ENCODE measurements around the gene PLCL2.

Gene PLCL2

DNA sequence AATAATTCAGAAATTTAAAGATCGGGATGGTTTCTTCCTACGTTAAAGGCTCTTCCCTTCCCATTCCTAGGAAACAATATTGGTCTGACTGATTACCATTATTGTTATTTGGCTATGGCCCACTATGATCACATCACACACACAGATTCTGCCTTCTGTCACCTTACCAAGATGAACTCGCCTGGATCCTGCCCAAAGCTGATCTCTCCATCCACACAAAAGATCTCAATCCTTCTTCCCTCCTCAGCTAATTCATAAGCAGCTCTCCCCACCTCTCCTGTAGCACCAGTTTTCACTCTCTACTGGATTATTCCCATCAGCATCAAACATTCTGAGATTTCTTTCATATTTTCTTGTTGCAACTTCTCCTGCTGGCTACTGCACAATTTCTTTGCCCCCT, 25.0 kb downstream of the PLCL2 start:
- Histone ChIP-seq H3K9me3 (ENCODE audit: insufficient read depth, low read depth, low read length) (no peaks in the 10 kb centered on the region), H3K4me3 (ENCODE audit: low read length) (no peak overlapping the region), H3K9ac (ENCODE audit: low read depth, low read length) (no peak overlapping the region), H3K36me3 (ENCODE audit: insufficient read depth, low read length) (no peaks in the 10 kb centered on the region), H3K27me3 (ENCODE audit: insufficient read depth, low read length) (no peaks in the 10 kb centered on the region), H3K4me1 (ENCODE audit: insufficient read depth, low read length) (peaks cover 29% of the 10 kb centered on the region), H3K27ac (ENCODE audit: low read depth, low read length) (no peak overlapping the region)
- WGBS: 96% methylated on average over 3 of the region's 3 CpGs

DNA sequence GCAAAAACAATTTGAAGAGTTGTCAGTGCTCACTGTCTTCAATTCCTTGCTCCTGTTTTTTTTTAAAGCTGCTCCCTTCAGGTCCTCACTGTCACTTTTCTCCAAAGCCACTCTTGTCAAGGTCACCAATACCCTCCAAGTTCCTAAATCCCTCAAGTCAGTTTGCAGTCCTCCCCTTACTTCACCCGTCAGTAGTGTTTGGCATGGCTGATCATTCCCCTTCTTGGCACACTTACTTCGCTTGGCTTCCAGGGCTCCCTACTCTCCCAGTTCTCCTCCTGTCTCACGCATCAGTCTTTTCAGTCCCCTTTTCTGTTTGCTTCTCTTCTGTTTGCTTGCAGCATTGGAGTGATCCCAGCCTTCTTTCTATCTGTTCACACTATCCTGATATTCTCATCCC, 25.5 kb downstream of the PLCL2 start:
- WGBS: 94% methylated on average over 3 of the region's 3 CpGs
- Histone ChIP-seq H3K9ac (ENCODE audit: low read depth, low read length) (no peak overlapping the region), H3K4me1 (ENCODE audit: insufficient read depth, low read length) (peaks cover 25% of the 10 kb centered on the region), H3K27ac (ENCODE audit: low read depth, low read length) (no peak overlapping the region), H3K4me3 (ENCODE audit: low read length) (no peak overlapping the region), H3K27me3 (ENCODE audit: insufficient read depth, low read length) (no peaks in the 10 kb centered on the region), H3K9me3 (ENCODE audit: insufficient read depth, low read depth, low read length) (no peaks in the 10 kb centered on the region), H3K36me3 (ENCODE audit: insufficient read depth, low read length) (no peaks in the 10 kb centered on the region)

DNA sequence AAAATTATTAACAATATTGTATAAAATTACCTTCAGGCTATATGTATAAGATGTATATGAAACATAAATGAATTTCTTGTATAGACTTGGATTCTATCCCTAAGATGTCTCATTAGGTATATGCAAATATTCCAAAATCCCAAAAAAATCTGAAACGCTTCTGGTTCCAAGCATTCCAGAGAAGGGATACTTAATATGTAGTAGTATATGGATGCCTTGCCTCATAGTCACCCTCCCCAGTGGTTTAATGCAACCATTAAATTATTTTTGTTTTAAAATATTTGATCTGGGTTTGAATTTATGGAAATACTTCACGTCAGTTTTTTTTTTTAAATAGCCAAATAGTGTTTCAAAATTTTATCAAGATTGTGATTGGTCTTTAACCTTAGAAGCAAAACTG, 27.2 kb downstream of the PLCL2 start:
- H3K9ac ChIP-seq (ENCODE audit: low read depth, low read length): no peak overlapping the region
- no peaks in the 10 kb centered on the region for H3K36me3 ChIP-seq (ENCODE audit: insufficient read depth, low read length)
- no peak overlapping the region for H3K4me3 ChIP-seq (ENCODE audit: low read length)
- H3K27me3 ChIP-seq (ENCODE audit: insufficient read depth, low read length): no peaks in the 10 kb centered on the region
- no peak overlapping the region for H3K27ac ChIP-seq (ENCODE audit: low read depth, low read length)
- peaks cover 18% of the 10 kb centered on the region for H3K4me1 ChIP-seq (ENCODE audit: insufficient read depth, low read length)
- H3K9me3 ChIP-seq (ENCODE audit: insufficient read depth, low read depth, low read length): no peaks in the 10 kb centered on the region
- 100% methylated on average over 1 of the region's 2 CpGs for WGBS

DNA sequence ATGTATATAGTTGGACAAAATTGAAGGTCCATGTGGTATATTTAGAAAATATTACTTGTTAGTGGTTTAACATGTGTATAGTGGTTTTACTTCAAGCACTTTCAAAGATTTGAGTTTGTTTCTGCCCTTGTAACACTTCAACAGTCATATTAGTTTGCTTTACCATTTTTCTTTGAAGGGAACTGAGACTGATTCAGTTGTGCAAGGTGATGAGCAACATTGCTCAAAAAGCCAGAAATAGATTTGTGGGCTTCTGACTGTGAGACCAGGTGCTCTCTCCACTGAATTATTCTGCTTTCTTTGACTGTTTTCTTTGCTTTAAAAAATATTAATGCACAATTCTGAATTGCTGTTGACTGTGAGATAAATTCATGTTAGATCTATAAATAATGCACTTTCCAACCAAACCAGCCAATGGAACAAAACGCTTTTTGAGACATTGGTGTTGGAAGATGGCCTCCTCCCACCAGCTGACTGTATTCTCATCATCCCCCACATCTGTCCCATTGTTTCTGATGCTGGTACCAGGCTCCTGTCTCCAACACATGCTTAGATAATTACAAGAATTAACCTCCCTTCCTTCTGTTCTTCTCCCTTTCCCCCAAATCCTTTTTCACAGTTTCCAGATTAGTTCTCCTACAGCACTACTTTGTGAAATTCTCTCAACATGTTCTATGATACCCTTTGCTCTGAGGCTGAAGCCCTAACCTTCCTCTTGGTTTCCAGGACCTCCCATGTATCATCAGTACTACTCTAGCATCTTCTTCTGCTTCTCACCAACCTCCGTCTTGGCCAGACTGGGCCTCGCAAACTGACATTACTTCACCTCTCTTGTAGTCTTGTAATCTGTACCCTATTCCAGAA, 27.9 kb downstream of the PLCL2 start:
- Histone ChIP-seq H3K9ac (ENCODE audit: low read depth, low read length) (no peak overlapping the region), H3K4me1 (ENCODE audit: insufficient read depth, low read length) (peaks cover 16% of the 10 kb centered on the region; the same call in 1 of the 2 replicates), H3K27me3 (ENCODE audit: insufficient read depth, low read length) (no peaks in the 10 kb centered on the region), H3K4me3 (ENCODE audit: low read length) (no peak overlapping the region), H3K36me3 (ENCODE audit: insufficient read depth, low read length) (no peaks in the 10 kb centered on the region), H3K27ac (ENCODE audit: low read depth, low read length) (no peak overlapping the region), H3K9me3 (ENCODE audit: insufficient read depth, low read depth, low read length) (no peaks in the 10 kb centered on the region)
- WGBS: 97% methylated on average over 3 of the region's 3 CpGs

DNA sequence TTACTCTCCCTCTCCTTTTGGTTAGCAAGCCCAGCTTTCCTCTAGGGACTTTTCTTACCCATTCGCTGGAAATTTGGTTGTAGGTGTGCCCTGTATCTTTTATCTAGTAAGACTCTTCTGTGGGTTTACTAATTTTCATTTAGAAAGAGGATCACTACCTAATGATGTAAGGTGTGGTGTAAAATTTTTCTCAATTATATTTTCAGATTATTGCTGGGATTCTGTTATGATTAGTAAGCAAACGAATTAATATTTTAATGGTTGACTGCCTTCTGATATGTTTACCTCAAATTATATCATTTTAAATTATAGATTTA, 28.5 kb downstream of the PLCL2 start:
- whole genome bisulfite sequencing: no CpG with 5 or more reads among the region's 2 CpGs
- no peak overlapping the region for H3K27ac ChIP-seq (ENCODE audit: low read depth, low read length)
- no peaks in the 10 kb centered on the region for H3K36me3 ChIP-seq (ENCODE audit: insufficient read depth, low read length)
- no peaks in the 10 kb centered on the region for H3K27me3 ChIP-seq (ENCODE audit: insufficient read depth, low read length)
- peaks cover 16% of the 10 kb centered on the region; the same call in 1 of the 2 replicates for H3K4me1 ChIP-seq (ENCODE audit: insufficient read depth, low read length)
- H3K4me3 ChIP-seq (ENCODE audit: low read length): no peak overlapping the region
- no peaks in the 10 kb centered on the region for H3K9me3 ChIP-seq (ENCODE audit: insufficient read depth, low read depth, low read length)
- no peak overlapping the region for H3K9ac ChIP-seq (ENCODE audit: low read depth, low read length)

DNA sequence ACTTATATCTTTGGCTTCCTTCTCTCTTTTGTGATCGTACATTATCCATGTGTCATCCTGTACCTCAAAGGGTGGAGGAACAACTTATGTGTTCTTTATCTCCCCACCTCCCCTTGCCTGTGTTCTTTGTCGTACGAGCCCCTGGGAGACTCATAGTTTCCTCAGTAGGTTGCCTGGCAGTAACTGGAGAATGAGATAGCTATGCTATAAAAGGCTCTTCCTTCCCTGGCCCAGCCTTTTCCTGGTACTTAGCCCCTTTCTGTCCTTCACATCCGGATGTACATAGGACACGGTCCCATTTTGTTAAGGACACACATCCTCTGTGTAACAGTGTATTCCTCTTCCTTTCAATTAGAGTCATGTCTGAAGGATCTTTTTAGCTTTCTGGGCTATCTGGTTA, 32.1 kb downstream of the PLCL2 start:
- no peaks in the 10 kb centered on the region for H3K9me3 ChIP-seq (ENCODE audit: insufficient read depth, low read depth, low read length)
- H3K4me3 ChIP-seq (ENCODE audit: low read length): no peak overlapping the region
- no peaks in the 10 kb centered on the region for H3K27me3 ChIP-seq (ENCODE audit: insufficient read depth, low read length)
- 71% methylated on average over 5 of the region's 5 CpGs for WGBS
- peaks cover 31% of the 10 kb centered on the region for H3K4me1 ChIP-seq (ENCODE audit: insufficient read depth, low read length)
- H3K27ac ChIP-seq (ENCODE audit: low read depth, low read length): no peak overlapping the region
- no peak overlapping the region for H3K9ac ChIP-seq (ENCODE audit: low read depth, low read length)
- H3K36me3 ChIP-seq (ENCODE audit: insufficient read depth, low read length): no peaks in the 10 kb centered on the region

DNA sequence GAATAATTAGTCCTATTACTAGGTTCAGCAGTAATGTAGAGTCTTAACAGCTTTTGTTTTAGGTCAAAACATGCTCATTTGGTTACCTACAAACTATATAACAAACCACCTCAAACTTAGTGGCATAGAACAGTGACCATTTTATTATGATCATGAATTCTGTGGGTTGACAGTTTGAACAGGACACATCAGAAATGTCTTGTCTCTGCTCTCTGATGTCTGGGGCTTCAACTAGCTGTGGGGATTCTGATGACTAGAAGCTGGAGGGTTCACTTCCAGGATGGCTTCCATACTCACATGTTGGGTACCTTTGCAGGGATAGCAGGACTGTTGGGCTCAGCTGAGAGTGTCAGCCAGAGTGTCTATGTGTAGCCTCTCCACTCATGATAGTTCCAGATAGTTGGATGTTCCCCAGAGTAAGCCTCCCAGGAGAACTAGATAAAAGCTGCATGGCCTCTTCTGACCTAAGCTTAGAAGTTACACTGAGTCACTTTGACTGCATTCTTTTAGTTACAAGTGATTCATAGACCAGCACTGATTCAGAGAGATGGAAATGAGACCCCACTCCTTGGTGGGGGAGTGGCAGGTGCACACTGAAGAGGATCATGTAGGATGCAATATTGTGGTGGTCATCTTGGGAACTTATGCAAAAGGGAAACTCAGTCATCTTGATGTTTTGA, 32.6 kb downstream of the PLCL2 start:
- Histone ChIP-seq H3K27ac (ENCODE audit: low read depth, low read length) (no peak overlapping the region), H3K27me3 (ENCODE audit: insufficient read depth, low read length) (no peaks in the 10 kb centered on the region), H3K4me1 (ENCODE audit: insufficient read depth, low read length) (peaks cover 36% of the 10 kb centered on the region), H3K9me3 (ENCODE audit: insufficient read depth, low read depth, low read length) (no peaks in the 10 kb centered on the region), H3K36me3 (ENCODE audit: insufficient read depth, low read length) (no peaks in the 10 kb centered on the region), H3K4me3 (ENCODE audit: low read length) (no peak overlapping the region), H3K9ac (ENCODE audit: low read depth, low read length) (no peak overlapping the region)

DNA sequence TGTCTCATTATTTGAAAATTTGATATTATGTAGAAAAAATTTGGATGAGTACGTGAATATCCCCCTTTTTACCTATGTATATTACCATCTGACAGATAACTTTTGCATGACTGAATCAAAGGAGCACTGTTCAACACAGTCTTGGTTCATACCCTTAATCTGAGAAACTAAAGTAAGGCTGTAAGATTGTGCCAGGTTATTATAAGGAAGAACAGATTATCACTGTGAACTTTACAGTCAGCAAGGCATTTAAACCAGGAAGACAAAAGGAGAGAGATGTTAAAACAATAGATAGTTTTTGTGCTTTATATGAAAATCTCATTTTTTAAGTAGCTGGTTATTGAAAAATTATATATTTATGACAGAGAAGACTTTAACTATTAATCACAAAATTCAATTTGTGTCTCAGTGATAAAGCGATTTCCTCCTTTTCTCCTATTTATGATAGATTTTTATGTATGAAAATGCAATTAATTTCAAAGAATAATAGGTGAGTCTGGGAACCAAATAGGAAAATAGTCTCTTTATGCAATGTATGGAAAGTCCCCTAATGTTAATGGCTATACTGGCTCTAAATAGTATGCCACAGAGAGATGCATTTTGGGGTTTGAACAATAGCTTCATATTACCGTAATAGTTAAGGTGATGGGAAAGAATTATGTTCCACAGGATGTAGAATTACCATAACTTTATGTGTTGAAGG, 33.4 kb downstream of the PLCL2 start:
- Histone ChIP-seq H3K9me3 (ENCODE audit: insufficient read depth, low read depth, low read length) (no peaks in the 10 kb centered on the region), H3K9ac (ENCODE audit: low read depth, low read length) (no peak overlapping the region), H3K4me1 (ENCODE audit: insufficient read depth, low read length) (peaks cover 44% of the 10 kb centered on the region), H3K27me3 (ENCODE audit: insufficient read depth, low read length) (no peaks in the 10 kb centered on the region), H3K36me3 (ENCODE audit: insufficient read depth, low read length) (no peaks in the 10 kb centered on the region), H3K4me3 (ENCODE audit: low read length) (no peak overlapping the region), H3K27ac (ENCODE audit: low read depth, low read length) (no peak overlapping the region)
- 96% methylated on average over 2 of the region's 3 CpGs for WGBS

DNA sequence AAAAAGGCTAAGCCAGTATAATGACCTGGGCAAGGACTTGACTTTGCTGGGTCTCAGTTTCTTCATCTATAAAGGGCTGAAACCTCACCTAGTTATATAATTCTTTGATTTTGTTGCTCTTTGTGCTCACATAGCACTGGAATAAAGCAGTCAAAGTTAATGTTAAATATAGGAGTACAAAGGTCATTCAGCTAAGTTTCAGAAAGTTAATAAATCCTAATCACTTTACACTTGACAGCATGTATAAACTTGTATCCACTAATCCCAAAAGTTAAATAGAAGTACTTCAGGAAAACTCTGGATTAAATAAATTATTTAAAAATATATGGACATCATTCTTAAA, 33.9 kb downstream of the PLCL2 start:
- Histone ChIP-seq H3K27me3 (ENCODE audit: insufficient read depth, low read length) (no peaks in the 10 kb centered on the region), H3K4me1 (ENCODE audit: insufficient read depth, low read length) (peaks cover 49% of the 10 kb centered on the region), H3K9me3 (ENCODE audit: insufficient read depth, low read depth, low read length) (no peaks in the 10 kb centered on the region)

DNA sequence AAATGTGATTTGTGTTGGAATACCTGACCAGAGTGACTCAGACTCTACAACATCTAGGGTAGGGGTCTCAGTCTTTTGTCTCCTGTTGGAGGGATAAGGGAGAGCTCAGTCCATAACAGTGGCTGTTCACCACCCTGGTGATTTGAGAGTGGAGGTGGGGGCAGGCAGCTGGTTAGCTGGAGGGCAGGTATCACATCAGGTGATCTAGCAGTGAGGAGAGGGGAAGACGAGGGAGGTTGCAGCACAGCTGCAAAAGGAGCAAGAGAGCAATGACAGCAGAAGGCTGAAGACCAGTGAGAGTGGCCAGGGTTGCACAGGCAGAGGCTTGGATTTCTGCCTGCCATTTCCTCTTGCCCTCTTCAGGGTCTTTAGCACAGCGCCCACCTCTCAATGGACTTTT, 38.4 kb downstream of the PLCL2 start:
- Histone ChIP-seq H3K9ac (ENCODE audit: low read depth, low read length) (no peak overlapping the region), H3K27me3 (ENCODE audit: insufficient read depth, low read length) (no peaks in the 10 kb centered on the region), H3K9me3 (ENCODE audit: insufficient read depth, low read depth, low read length) (0 out of 2 replicates have a peak, but pooled peaks cover 7% of the 10 kb centered on the region), H3K4me3 (ENCODE audit: low read length) (no peak overlapping the region), H3K4me1 (ENCODE audit: insufficient read depth, low read length) (peaks cover 38% of the 10 kb centered on the region), H3K36me3 (ENCODE audit: insufficient read depth, low read length) (no peaks in the 10 kb centered on the region), H3K27ac (ENCODE audit: low read depth, low read length) (no peak overlapping the region)
- 60% methylated on average over 2 of the region's 2 CpGs for WGBS

More for the DNA sequence above, 33.9 kb downstream of the PLCL2 start:
- no peak overlapping the region for H3K4me3 ChIP-seq (ENCODE audit: low read length)
- no peak overlapping the region for H3K27ac ChIP-seq (ENCODE audit: low read depth, low read length)
- H3K9ac ChIP-seq (ENCODE audit: low read depth, low read length): no peak overlapping the region
- no peaks in the 10 kb centered on the region for H3K36me3 ChIP-seq (ENCODE audit: insufficient read depth, low read length)

DNA sequence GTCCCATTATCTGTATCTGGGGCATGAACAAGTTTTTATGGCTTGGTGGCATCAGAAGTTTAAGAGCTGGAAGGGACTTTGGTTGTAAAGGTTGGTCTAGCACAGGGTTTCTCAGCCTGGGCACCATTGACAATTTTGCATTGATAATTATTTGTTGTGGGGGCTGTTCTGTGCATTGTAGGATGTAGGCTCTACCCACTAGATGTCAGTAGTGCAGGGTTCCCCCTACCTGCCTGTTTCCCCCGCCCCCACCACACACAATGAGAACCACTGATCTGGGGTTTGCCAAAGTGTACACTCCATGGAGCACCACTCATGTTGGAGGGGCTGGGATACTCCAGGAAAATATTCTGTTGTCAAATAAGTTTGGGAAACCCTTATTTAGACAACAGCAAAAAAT, 42.7 kb downstream of the PLCL2 start:
- H3K27me3 ChIP-seq (ENCODE audit: insufficient read depth, low read length): no peaks in the 10 kb centered on the region
- H3K4me1 ChIP-seq (ENCODE audit: insufficient read depth, low read length): peaks cover 16% of the 10 kb centered on the region
- H3K4me3 ChIP-seq (ENCODE audit: low read length): no peak overlapping the region
- WGBS: 80% methylated on average over 1 of the region's 1 CpG
- H3K9ac ChIP-seq (ENCODE audit: low read depth, low read length): no peak overlapping the region
- H3K9me3 ChIP-seq (ENCODE audit: insufficient read depth, low read depth, low read length): 0 out of 2 replicates have a peak, but pooled peaks cover 7% of the 10 kb centered on the region
- H3K27ac ChIP-seq (ENCODE audit: low read depth, low read length): no peak overlapping the region
- H3K36me3 ChIP-seq (ENCODE audit: insufficient read depth, low read length): no peaks in the 10 kb centered on the region
